Measurements from ENCODE around the gene ZNF565.
"Not testable (repeated sequence)": the region's sequence is repeated elsewhere in the genome, so short reads cannot be mapped to it uniquely, and the experiment has no call there.

ZNF565 gene

DNA sequence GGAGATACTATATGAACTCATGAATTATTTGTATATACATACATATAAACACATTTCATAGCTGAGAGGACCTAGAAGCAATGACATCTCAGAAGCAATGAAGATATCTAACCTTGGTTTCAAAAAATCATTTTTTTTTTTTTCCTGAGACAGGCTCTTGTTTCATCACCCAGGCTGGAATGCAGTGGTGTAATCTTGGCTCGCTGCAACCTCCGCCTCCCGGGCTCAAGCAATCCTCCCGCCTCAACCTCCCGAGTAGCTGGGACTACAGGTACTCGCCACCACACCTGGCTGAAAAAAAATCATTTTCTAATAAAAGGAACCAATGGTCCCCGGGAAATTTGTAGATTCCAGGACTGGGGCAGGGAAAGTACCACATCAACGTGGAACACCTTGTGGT, 4.0 kb downstream of the ZNF565 start:
- TF ChIP-seq, protein P1, sequence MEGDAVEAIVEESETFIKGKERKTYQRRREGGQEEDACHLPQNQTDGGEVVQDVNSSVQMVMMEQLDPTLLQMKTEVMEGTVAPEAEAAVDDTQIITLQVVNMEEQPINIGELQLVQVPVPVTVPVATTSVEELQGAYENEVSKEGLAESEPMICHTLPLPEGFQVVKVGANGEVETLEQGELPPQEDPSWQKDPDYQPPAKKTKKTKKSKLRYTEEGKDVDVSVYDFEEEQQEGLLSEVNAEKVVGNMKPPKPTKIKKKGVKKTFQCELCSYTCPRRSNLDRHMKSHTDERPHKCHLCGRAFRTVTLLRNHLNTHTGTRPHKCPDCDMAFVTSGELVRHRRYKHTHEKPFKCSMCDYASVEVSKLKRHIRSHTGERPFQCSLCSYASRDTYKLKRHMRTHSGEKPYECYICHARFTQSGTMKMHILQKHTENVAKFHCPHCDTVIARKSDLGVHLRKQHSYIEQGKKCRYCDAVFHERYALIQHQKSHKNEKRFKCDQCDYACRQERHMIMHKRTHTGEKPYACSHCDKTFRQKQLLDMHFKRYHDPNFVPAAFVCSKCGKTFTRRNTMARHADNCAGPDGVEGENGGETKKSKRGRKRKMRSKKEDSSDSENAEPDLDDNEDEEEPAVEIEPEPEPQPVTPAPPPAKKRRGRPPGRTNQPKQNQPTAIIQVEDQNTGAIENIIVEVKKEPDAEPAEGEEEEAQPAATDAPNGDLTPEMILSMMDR (conservative IDR thresholded peaks at IDR 0.05; ENCODE audit: low read depth, low read length), result no peak
- peak; percentile 60 for DNase-seq (ENCODE audit: low read depth)
- no peak overlapping the region for H3K4me3 ChIP-seq (ENCODE audit: low read depth, low read length)

DNA sequence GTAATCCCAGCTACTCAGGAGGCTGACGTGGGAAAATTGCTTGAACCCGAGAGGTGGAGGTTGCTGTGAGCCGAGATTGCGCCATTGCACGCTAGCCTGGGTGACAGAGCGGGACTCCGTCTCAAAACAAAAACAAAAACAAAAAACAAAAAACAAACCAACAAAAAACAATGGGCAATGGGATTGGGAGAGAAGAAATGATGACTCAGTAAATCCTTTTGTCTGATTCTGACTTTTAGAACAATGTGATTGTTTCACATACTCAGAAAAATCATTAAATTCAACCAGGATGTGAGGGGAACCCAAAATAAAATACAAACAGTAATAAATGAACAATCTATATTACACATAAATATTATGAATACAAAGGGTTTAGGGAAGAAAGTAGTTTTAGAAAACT, 5.1 kb downstream of the ZNF565 start:
- TF ChIP-seq, protein P1 (conservative IDR thresholded peaks at IDR 0.05; ENCODE audit: low read depth, low read length), result no peak
- no peak for DNase-seq (ENCODE audit: low read depth)
- no peak overlapping the region for H3K4me3 ChIP-seq (ENCODE audit: low read depth, low read length)

DNA sequence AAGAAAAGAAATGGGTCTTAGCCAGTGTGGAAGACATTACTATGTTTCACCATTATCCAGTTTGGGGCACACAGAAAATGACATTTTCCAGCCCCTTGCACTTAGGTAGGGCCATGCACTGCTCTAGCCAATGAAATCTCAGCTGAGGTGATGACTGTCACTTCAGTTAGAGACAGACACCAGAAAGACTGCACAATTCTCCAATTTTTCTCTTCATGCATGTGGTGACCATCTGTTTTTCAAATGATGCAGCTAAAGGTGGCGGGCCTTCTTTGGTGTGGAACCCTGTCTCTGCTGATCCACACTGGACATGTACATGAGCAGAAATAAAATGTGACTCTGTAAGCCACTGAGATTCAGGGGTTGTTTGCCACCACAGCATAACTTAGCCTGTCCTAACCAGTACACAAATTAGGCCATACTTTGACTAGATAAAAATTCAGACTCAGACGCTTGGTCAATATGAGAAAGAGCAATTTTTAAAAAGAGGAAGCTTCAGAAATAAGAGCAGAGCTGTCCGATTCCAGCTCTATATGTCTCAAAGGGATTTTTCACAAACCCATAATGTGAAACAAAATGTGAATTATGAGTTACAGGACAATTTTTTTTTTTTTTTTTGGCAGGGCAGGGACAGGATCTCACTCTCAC, 6.7 kb downstream of the ZNF565 start:
- no peak overlapping the region for H3K4me3 ChIP-seq (ENCODE audit: low read depth, low read length)
- no peak for DNase-seq (ENCODE audit: low read depth)
- TF ChIP-seq, protein P1 (conservative IDR thresholded peaks at IDR 0.05; ENCODE audit: low read depth, low read length), result no peak

DNA sequence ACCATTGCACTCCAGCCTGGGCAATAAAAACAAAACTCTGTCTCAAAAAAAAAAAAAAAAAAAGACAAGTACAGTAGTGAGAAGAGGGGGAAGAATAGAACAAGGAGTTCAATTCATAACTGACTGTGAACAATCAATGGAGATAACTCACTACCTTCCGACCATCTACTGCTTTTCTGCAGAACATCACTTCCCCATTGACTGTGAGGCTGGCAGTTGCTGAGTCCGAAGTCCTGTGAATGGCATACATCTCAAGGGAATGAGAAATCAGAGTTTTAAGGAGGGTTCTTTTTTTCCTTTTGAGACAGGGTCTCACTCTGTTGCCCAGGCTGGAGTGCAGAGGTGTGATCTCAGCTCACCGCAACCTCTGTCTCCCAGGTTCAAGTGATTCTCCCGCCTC, 11.2 kb downstream of the ZNF565 start:
- no peak for DNase-seq (ENCODE audit: low read depth)

DNA sequence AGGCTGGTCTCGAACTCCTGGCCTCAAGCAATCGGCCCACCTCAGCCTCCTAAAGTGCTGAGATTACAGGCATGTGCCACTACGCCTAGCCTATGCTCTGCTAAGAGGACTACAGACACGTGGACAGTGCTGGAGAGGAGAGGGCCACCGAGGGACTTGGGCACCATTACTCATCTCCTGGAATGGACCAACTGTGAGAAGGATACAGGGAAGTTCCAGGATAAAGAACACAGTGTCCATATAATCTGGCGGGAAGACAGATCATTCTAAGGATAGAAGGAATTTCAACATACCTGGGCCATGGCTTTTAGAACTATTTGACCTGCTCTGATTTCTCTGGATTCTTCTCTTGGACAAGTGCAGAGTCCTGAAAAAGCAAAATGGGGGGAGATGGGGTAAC, 12.8 kb downstream of the ZNF565 start:
- DNase-seq (ENCODE audit: low read depth), result no peak
- TF ChIP-seq, protein P1 (conservative IDR thresholded peaks at IDR 0.05; ENCODE audit: low read depth, low read length), result no peak
- H3K4me3 ChIP-seq (ENCODE audit: low read depth, low read length), result no peak overlapping the region

More for the DNA sequence above, 11.2 kb downstream of the ZNF565 start:
- no peak overlapping the region for H3K4me3 ChIP-seq (ENCODE audit: low read depth, low read length)
- TF ChIP-seq, protein P1 (conservative IDR thresholded peaks at IDR 0.05; ENCODE audit: low read depth, low read length), result no peak

DNA sequence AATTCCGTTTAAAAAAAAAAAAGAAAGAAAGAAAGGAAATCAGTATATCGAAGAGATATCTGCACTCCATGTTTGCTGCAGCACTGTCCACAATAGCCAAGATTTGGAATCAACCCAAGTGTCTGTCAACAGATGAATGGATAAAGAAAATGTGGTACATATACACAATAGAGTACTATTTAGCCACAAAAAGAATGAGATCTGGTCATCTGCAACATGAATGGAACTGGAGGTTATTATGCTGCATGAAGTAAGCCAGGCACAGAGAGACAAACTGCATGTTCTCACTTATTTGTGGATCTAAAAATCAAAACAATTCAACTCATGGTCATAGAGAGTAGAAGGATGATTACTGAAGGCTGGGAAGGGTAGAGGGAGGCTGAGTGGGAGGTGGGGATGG, 16.3 kb downstream of the ZNF565 start:
- TF ChIP-seq, protein P1 (conservative IDR thresholded peaks at IDR 0.05; ENCODE audit: low read depth, low read length), result no peak
- no peak for DNase-seq (ENCODE audit: low read depth)
- H3K4me3 ChIP-seq (ENCODE audit: low read depth, low read length), result no peak overlapping the region

DNA sequence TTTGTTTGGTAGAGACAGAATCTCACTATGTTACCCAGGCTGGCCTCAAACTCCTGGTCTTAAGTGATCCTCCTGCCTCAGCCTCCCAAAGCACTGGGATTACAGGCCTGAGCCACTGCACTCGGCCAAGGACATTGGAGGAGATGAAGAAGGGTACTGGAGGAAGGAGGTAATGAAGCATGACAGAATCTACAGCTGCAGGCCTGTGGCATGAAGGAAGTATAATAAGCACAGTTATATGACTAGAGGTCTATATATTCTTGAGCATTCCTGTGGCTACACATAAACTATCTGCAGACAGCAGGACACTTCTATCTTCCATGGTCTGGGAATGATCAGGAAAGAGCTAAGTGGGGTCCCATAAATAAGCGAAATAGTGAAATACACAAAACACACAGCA, 18.2 kb downstream of the ZNF565 start:
- TF ChIP-seq, protein P1 (conservative IDR thresholded peaks at IDR 0.05; ENCODE audit: low read depth, low read length), result no peak

DNA sequence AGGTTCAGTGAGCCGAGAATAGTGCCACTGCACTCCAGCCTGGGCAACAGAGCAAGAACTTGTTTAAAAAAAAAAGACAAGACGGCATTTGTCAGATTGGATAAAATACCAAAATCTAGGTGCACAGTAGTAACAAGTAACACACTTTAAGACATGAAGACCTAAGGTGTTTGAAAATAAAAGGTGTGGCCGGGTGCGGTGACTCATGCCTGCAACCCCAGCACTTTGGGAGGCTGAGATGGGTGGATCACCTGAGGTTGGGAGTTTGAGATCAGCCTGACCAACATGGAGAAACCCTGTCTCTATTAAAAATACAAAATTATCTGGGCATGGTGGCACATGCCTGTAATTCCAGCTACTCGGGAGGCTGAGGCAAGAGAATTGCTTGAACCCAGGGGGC, 27.7 kb downstream of the ZNF565 start:
- not testable (repeated sequence) for DNase-seq (ENCODE audit: low read depth)

More for the DNA sequence above, 18.2 kb downstream of the ZNF565 start:
- DNase-seq (ENCODE audit: low read depth), result no peak
- no peak overlapping the region for H3K4me3 ChIP-seq (ENCODE audit: low read depth, low read length)

More for the DNA sequence above, 27.7 kb downstream of the ZNF565 start:
- H3K4me3 ChIP-seq (ENCODE audit: low read depth, low read length), result not testable (repeated sequence)

All from choroid plexus epithelial cell (primary cell).